GM10248 (cell line): ENCODE results near the gene CTNNBL1.

Source experiments
- CTCF ChIA-PET: fragments of 300-600 bp; sonication (Branson Sonifier 250); formaldehyde crosslinking; extraction: SDS; loops from one replicate; lab custom pipeline; 2021; ENCODE audit warnings: antibody characterized with exemption; lab: Yijun Ruan, JAX
- POLR2A ChIA-PET: fragments of 350-650 bp; sonication (Branson Sonifier 250); formaldehyde crosslinking; extraction: SDS; loops from one replicate; lab custom pipeline; 2020; ENCODE audit warnings: antibody characterized with exemption; lab: Yijun Ruan, JAX
- DNase-seq: peaks from one replicate; pipeline ENCODE4 v3.0.0; 2012; ENCODE audit errors: extremely low spot score
- CTCF ChIP-seq: IDR thresholded peaks from 2 replicates; pipeline ENCODE4 v1.5.1; 2012; ENCODE audit warnings: mild to moderate bottlenecking, low read depth; ENCODE audit errors: extremely low read depth, missing control alignments, control extremely low read depth

The CTNNBL1 gene

GRCh38 chr20:37687478-37687805, 6.4 kb upstream of the CTNNBL1 start:
- POLR2A ChIA-PET: no interaction called here
- TF ChIP-seq CTCF: no peak
- DNase-seq: no peak
- CTCF ChIA-PET: interaction anchor here (0.9 kb wide), 1 partner anchor 33 kb away, joined by 3 read pairs; no protein-coding TSS in a partner anchor

- ChIA-PET POLR2A (no interaction called here), CTCF (interaction anchor here (0.9 to 1.0 kb wide), 2 partner anchors 11 to 33 kb away, joined by 3 read pairs; no protein-coding TSS in a partner anchor)
- no peak for TF ChIP-seq CTCF
- DNase-seq: no peak
These were observed 5.7 kb upstream of the CTNNBL1 start for GRCh38 chr20:37688093-37688492.

- ChIA-PET CTCF (no interaction called here), POLR2A (no interaction called here)
- no peak for TF ChIP-seq CTCF
- no peak for DNase-seq
These were observed 3.0 kb upstream of the CTNNBL1 start for GRCh38 chr20:37690626-37691369.

- CTCF ChIA-PET: interaction anchor here (1.2 kb wide), 1 partner anchor 43 kb away, joined by 3 read pairs; no protein-coding TSS in a partner anchor
- no peak for TF ChIP-seq CTCF
- DNase-seq: no peak
- POLR2A ChIA-PET: no interaction called here
These were observed 1.2 kb upstream of the CTNNBL1 start for GRCh38 chr20:37692459-37693166.

- POLR2A ChIA-PET: no interaction called here
- no peak for TF ChIP-seq CTCF
These were observed 592 bp upstream of the CTNNBL1 start for GRCh38 chr20:37693242-37693634.

GRCh38 chr20:37695684-37696342, 2.0 kb downstream of the CTNNBL1 start:
- no peak for TF ChIP-seq CTCF
- DNase-seq: no peak
- POLR2A ChIA-PET: no interaction called here
- CTCF ChIA-PET: interaction anchor here (1.3 to 1.6 kb wide), 2 partner anchors 10 to 15 kb away, joined by 3 to 5 read pairs; no protein-coding TSS in a partner anchor

More at GRCh38 chr20:37693242-37693634, 592 bp upstream of the CTNNBL1 start:
- no peak for DNase-seq
- CTCF ChIA-PET: no interaction called here
